Activated gamma-delta T cell treated with anti-CD3 and anti-CD28 coated beads, Interleukin-2, amount 50 U/mL, for 16 hours (primary cell): ENCODE data around the gene CYP2W1.
A peak's percentile ranks its signal among the peaks of the same experiment; 100 is the strongest.
"Not testable (repeated sequence)": the region's sequence is repeated elsewhere in the genome, so short reads cannot be mapped to it uniquely, and the experiment has no call there.

ENCODE experiments used
- DNase-seq: peaks from one replicate; pipeline ENCODE4 v3.0.0-alpha.2; 2020; ENCODE audit warnings: low read depth

The CYP2W1 gene

GRCh38 chr7:952548-953441 lies 30.2 kb upstream of the CYP2W1 start:
- no peak for DNase-seq

DNA sequence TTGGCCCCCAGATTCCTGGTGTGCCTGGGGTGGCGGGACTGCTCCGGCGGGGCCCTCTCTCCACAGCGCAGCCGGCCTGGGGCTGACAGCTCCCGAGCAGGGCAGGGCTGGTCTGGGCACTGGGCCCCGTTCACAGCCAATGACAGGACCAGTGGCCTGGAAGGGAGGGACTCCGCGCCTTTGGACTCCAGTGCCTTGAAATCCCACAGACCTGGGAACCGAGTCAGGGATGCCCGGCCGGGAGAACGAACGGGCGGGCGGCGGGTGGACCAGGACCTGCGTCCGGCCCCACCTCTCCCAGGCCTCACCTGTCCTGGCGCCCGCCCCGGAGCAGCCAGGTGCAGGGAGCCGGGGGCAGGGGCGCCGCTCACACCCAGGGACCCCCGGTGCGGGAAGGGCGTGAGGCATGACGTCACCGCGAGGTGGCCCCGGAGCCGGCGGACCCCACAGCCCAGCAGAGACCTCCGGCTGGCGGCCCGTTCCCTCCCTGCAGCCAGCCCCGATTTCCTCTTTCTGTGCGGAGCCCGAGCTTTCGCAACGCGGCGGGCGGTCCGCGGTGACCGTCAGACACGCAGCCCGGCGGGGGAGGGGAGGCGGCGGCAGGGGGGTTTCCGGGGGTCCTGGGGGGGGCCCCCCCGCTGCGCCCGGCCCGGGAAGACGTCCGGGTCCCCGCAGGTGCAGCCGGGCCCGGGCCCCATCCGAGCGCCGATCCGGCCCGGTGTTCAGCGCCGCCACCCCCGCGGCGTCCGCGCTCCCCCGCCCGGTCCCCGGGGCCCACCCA lies 29.2 kb upstream of the CYP2W1 start:
- DNase-seq = no peak

DNA sequence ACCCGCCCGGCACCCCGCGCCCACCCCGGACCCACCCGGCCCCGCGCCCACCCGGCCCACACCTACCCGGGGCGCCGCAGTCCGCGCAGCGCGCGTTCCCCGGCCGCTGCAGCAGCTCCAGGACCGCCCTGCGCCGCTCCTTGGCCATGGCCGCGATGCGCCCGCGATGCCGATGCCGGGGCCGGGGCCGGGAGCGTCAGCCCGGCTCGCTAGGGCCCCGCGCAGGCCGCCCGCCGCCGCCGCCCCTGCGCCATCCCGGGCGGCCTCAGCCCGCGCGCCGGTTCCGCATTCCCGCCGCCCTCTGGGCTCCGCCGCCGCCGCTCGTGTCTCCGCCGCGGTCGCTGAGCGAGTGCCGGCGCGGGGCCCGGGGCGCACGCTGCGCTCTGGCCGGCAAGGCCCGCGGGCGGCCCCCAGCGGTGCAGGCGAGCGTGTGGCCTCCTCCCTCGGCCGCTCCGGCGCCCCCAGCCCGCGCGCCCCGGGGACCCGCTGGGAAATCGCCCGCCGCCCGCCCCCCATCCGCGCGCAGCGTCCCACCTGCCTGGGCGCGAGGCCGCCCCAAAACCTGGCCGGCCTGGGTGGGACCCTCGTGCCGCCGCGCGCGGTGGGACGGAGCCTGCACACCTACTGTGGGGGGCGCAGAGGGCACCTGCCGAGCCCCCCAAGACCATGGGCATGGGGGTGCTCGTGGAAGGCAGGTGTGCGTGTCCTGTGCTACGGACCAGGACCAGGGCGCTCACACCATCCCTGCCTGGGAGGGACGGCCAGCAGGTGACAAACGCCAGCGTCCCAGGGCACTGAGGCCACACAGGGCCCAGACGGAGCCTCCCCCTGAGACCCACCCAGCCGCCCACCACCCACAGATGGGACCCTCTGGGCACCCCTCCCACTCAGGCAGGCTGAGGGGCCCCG lies 28.4 kb upstream of the CYP2W1 start, which contains the start of gene ADAP1:
TSS of gene ADAP1 (minus strand) at position 351 of the 909 bp plus-strand sequence. CDS start at position 148, 203 bp downstream.
- peak; percentile 33 for DNase-seq

DNA sequence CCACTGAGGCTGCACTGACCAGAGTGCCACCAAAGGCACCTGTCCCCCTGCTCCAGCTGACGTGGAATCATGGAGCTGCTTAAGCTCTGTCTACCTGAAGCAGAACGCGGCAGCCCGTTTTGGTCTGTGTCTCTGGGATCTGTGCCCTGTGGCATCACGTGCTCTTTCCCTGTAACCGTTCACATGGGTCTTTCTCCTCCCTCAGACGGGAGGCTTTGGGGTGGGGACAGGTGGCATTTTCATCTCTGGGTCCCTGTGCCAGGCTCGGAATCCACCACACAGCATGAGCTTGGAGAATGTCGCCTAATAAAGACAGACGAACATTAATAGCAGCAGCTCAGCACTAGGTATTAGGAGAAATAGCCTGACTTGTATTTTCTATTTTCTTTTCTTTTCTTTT lies 26.9 kb upstream of the CYP2W1 start:
- DNase-seq = no peak

- no peak for DNase-seq
Observed at GRCh38 chr7:957418-958220, 25.4 kb upstream of the CYP2W1 start.

- DNase-seq = no peak
Observed at GRCh38 chr7:958221-959200, 24.5 kb upstream of the CYP2W1 start.

- no peak for DNase-seq
Observed at GRCh38 chr7:959271-959670, 23.7 kb upstream of the CYP2W1 start.

DNA sequence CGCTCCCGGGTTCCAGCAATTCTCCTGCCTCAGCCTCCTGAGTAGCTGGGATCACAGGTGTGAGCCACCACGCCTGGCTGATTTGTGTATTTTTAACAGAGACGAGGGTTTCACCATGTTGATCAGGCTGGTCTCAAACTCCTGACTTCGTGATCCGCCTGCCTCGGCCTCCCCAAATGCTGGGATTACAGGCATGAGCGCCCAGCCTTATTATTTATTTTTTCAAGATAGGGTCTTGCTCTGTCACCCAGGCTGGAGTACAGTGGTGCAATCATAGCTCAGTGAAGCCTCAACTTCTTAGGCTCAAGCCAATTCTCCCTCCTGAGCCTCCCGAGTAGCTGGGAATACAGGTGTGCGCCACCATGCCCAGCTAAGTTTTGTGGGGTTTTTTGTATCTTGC lies 23.2 kb upstream of the CYP2W1 start:
- not testable (repeated sequence) for DNase-seq

- no peak for DNase-seq
Observed at GRCh38 chr7:960269-960871, 22.6 kb upstream of the CYP2W1 start.

DNA sequence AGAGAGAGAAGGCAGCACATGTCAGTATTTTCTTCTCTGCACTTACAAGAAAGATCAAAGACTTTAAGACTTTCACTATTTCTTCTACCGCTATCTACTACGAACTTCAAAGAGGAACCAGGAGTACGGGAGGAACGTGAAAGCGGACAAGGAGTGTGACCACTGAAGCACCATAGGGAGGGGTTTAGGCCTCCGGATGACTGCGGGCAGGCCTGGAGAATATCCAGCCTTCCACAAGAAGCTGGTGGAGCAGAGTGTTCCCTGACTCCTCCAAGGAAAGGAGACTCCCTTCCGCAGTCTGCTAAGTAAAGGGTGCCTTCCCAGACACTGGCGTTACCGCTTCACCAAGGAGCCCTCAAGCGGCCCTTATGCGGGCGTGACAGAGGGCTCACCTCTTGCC lies 22.0 kb upstream of the CYP2W1 start:
- DNase-seq = not testable (repeated sequence)

DNA sequence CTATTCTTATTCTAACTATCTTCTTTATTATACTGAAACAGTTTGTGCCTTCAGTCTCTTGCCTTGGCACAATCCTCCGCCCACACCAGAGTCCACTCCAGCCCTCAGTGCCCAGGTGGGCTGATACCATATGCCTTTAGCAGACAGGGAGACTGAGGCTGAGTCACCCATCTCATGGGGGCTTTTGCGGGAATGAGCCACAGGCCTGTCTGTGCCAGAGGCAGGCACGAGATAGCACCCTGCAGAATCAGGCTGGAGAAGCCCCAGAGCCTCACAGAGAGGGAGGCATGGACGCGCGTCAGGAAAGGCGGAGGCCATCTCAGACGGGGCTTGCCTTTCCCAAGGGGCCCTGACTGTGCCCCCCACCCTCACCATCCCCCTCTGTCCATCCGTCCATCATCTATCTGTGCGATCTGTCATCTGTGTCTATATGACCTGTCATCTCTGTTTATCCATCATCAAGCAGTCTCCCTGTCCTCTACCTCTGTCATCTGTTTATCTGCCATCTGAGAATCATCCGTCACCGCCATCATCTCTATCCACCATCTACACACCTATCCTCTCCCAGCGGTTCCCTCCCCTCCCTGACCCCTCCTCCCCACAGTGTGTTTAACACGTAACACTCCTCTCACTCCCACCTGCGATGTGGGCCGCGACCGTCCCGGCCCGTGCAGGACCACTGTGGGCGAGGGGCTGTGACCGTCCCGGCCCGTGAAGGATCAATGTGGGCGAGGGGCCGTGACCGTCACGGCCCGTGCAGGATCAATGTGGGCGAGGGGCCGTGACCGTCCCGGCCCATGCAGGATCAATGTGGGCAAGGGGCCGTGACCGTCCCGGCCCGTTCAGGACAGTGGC lies 21.2 kb upstream of the CYP2W1 start:
- DNase-seq = no peak

DNA sequence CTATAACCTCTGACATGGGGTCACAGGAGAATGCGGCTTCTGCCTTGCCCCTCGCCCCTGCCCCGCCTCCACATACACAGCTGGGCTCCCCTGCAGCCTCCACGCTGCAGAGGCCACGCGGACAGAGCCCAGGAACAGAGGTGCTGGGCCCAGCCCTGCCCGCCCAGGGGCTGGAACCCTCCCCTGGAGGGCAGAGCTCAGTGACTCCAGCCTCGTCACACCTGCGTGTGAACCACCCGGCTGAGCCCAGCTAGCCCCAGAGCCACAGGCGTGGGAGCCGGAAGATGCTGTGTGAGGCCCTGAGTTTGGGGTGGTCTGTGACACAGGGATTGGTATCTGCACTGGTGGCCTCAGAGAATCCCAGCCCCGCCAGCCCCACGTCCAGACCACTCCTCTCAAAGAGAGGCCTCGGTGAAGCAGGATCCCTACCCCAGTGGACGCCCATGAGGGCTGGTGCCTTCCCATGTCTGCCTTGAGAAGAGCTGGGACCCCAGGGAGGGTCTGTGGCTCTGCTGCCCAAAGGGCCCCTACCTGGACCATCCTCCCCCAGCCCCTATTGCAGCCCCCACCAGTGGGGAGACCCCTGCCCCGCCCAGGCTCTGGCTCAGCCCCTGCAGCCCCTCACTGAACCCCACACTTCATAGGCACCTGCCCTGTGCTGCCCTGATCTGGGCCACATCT lies 20.4 kb upstream of the CYP2W1 start:
- DNase-seq = no peak

GRCh38 chr7:963236-964078 lies 19.5 kb upstream of the CYP2W1 start:
- DNase-seq = no peak

DNA sequence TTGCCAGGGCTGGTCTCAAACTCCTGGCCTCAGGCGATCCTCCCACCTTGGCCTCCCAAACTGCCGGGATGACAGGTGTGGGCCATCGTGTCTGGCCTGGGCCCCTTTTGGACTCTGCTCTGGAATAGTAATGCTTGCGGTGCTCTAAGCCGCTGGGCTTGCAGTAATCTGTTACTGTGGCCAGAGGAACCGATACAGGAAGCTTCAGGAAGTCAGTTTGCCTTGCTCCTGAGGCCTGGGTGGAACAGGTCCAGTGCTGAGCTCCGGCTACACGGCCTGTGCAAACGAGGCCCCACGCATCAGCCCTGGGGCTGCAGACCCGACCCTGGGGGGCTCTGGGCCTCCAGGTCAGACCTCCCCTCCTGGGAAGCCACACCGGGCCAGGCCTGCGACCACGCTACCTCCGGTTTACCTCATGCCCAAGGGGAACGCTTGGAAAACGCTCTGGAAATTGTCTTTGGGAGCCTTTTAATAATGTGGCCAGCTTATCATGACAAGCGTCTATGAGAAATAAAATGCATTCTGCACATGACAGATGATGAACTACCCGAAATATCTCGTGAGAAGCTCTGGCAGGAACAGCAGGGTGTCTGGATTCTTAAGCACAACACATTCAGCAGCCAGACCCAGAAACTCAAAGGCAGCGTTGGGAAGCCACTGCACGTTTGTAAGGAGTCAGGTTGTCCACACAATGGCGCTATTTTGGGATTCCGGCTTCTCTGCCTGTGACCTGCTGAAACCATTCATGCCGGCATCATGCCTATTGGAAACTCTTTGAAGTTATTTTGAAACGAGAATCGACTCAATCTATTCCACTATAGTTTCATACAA lies 18.4 kb upstream of the CYP2W1 start:
- DNase-seq = no peak

GRCh38 chr7:966291-967069 lies 16.5 kb upstream of the CYP2W1 start:
- no peak for DNase-seq
